GM23338 (cell line): ENCODE data around the gene MMP26. TPM values are rescaled to one million over a fixed set of nuclear protein-coding genes. Genes with fewer than 3 reads are reported as not detected.

Experiments used
- ATAC-seq: fragments of 200-7000 bp; cut with Tn5 transposase; 3 replicates; pipeline ENCODE4 v1.9.1; 2020
- DNase-seq: peaks from one replicate; pipeline ENCODE4 v3.0.0-alpha.2; 2015; ENCODE audit warnings: low spot score
- H2AFZ ChIP-seq: fragments of 200-600 bp; sonication (generic); 2 replicates; pipeline ENCODE4 v1.8.0; 2016; ENCODE audit warnings: antibody characterized with exemption, mild to moderate bottlenecking, moderate library complexity
- H3F3A ChIP-seq: fragments of 200-600 bp; sonication (generic); replicated peaks from 2 replicates; pipeline ENCODE4 v1.8.0; 2017; ENCODE audit warnings: antibody characterized with exemption, mixed run types, low read depth
- H3K27ac ChIP-seq: fragments of 200-600 bp; sonication (generic); 2 replicates; pipeline ENCODE4 v1.6.1; 2016; ENCODE audit warnings: low read depth
- H3K27me3 ChIP-seq: fragments of 200-600 bp; sonication (generic); 2 replicates; pipeline ENCODE4 v1.8.0; 2016; ENCODE audit warnings: mild to moderate bottlenecking, mixed run types, moderate library complexity; ENCODE audit not compliant: insufficient read depth
- H3K36me3 ChIP-seq: fragments of 200-600 bp; sonication (generic); 2 replicates; pipeline ENCODE4 v1.8.0; 2016; ENCODE audit warnings: mild to moderate bottlenecking; ENCODE audit not compliant: insufficient read depth
- H3K4me1 ChIP-seq: fragments of 200-600 bp; sonication (generic); 2 replicates; pipeline ENCODE4 v1.8.0; 2016; ENCODE audit warnings: mild to moderate bottlenecking, moderate library complexity; ENCODE audit not compliant: insufficient read depth
- H3K4me2 ChIP-seq: fragments of 200-600 bp; sonication (generic); 2 replicates; pipeline ENCODE4 v1.7.1; 2017; ENCODE audit warnings: mixed run types
- H3K4me3 ChIP-seq: fragments of 200-600 bp; sonication (generic); 2 replicates; pipeline ENCODE4 v1.6.1; 2016; ENCODE audit warnings: mixed run types
- H3K79me2 ChIP-seq: fragments of 200-600 bp; sonication (generic); replicated peaks from 2 replicates; pipeline ENCODE4 v1.8.0; 2017; ENCODE audit warnings: mild to moderate bottlenecking; ENCODE audit not compliant: insufficient read depth
- H3K9me2 ChIP-seq: fragments of 200-600 bp; sonication (generic); 2 replicates; pipeline ENCODE4 v1.8.0; 2017; ENCODE audit not compliant: insufficient read depth
- H4K20me1 ChIP-seq: fragments of 200-600 bp; sonication (generic); replicated peaks from 2 replicates; pipeline ENCODE4 v1.8.0; 2017; ENCODE audit warnings: mild to moderate bottlenecking; ENCODE audit not compliant: insufficient read depth
- H3K27ac Mint-ChIP-seq: 2 replicates; pipeline ENCODE4 v1.8.0; 2020; ENCODE audit warnings: inconsistent platforms, mild to moderate bottlenecking, moderate library complexity, mixed read lengths
- H3K27me3 Mint-ChIP-seq: 3 replicates; pipeline ENCODE4 v1.8.0; 2022; ENCODE audit warnings: low read depth, mild to moderate bottlenecking, moderate library complexity, mixed read lengths, inconsistent platforms; ENCODE audit not compliant: insufficient read depth, poor library complexity
- H3K36me3 Mint-ChIP-seq: 3 replicates; pipeline ENCODE4 v1.8.0; 2021; ENCODE audit warnings: low read depth, mild to moderate bottlenecking, inconsistent platforms, moderate library complexity, mixed read lengths
- H3K4me1 Mint-ChIP-seq: 3 replicates; pipeline ENCODE4 v1.8.0; 2020; ENCODE audit warnings: mild to moderate bottlenecking, inconsistent platforms, mixed read lengths
- H3K4me3 Mint-ChIP-seq: 3 replicates; pipeline ENCODE4 v1.8.0; 2021; ENCODE audit warnings: moderate library complexity, mild to moderate bottlenecking, inconsistent platforms, mixed read lengths
- H3K9me3 Mint-ChIP-seq: 3 replicates; pipeline ENCODE4 v1.8.0; 2020; ENCODE audit warnings: moderate library complexity, mild to moderate bottlenecking, inconsistent platforms, mixed read lengths
- CREB1 ChIP-seq: fragments of 250-450 bp; sonication (Bioruptor Pico); IDR thresholded peaks from 2 replicates; pipeline ENCODE4 v1.5.0; 2020; ENCODE audit warnings: low read depth, mild to moderate bottlenecking, moderate library complexity
- EZH2 ChIP-seq: fragments of 200-600 bp; sonication (generic); IDR thresholded peaks from one replicate; pipeline ENCODE4 v1.8.0; 2017; ENCODE audit warnings: antibody characterized with exemption, mild to moderate bottlenecking, low read depth; ENCODE audit not compliant: unreplicated experiment
- EZH2phosphoT487 ChIP-seq: fragments of 200-600 bp; sonication (generic); IDR thresholded peaks from one replicate; pipeline ENCODE4 v1.8.1; 2018; ENCODE audit warnings: antibody characterized with exemption; ENCODE audit not compliant: unreplicated experiment
- JUNB ChIP-seq: IDR thresholded peaks from one replicate; pipeline ENCODE4 v1.6.1; 2016; ENCODE audit warnings: antibody characterized with exemption; ENCODE audit not compliant: unreplicated experiment
- NANOG ChIP-seq: IDR thresholded peaks from 2 replicates; pipeline ENCODE4 v1.6.1; 2016; ENCODE audit warnings: antibody characterized with exemption, borderline replicate concordance
- POLR2AphosphoS5 ChIP-seq: IDR thresholded peaks from 2 replicates; pipeline ENCODE4 v1.6.1; 2016; ENCODE audit warnings: antibody characterized with exemption, low read depth
- STAT1 ChIP-seq: IDR thresholded peaks from one replicate; pipeline ENCODE4 v1.6.1; 2016; ENCODE audit warnings: antibody characterized with exemption; ENCODE audit not compliant: unreplicated experiment
- ZNF114 ChIP-seq: fragments of 250-450 bp; sonication (Bioruptor Pico); IDR thresholded peaks from 2 replicates; pipeline ENCODE4 v1.5.0; 2020; ENCODE audit warnings: mild to moderate bottlenecking, moderate library complexity
- ZNF331 ChIP-seq: fragments of 250-450 bp; sonication (Bioruptor Pico); IDR thresholded peaks from 2 replicates; pipeline ENCODE4 v1.5.0; 2020; ENCODE audit warnings: low read depth, mild to moderate bottlenecking, moderate library complexity
- long read RNA-seq: library from polyadenylated mRNA; unstranded; transcript quantifications from one replicate; pipeline ENCODE4 v2.0.0, GENCODE V29; 2020; ENCODE audit not compliant: unreplicated experiment
- polyA plus RNA-seq: library from polyadenylated mRNA; unstranded; fragments of >200 nt; fragmentation: Nextera tagmentation; extraction: Ambion mirVana; gene quantifications from 2 replicates; pipeline ENCODE4 v1.2.1, GENCODE V29; 2016
- total RNA-seq: library from RNA; depleted of rRNA; stranded (reverse); fragments of >200 nt; shearing (Covaris generic); gene quantifications from 2 replicates; pipeline ENCODE4 v1.2.3, GENCODE V29; 2014; rRNA removed
- TF ChIP-seq, protein P1 (sequence below): IDR thresholded peaks from one replicate; pipeline ENCODE4 v1.6.1; 2018; ENCODE audit warnings: antibody characterized with exemption; ENCODE audit not compliant: unreplicated experiment
- TF ChIP-seq, protein P2 (sequence below): IDR thresholded peaks from 2 replicates; pipeline ENCODE4 v1.6.1; 2016; ENCODE audit warnings: antibody characterized with exemption
- TF ChIP-seq, protein P3 (sequence below): fragments of 250-450 bp; sonication (Bioruptor Pico); IDR thresholded peaks from 2 replicates; pipeline ENCODE4 v1.5.0; 2020; ENCODE audit warnings: mild to moderate bottlenecking, moderate library complexity
- TF ChIP-seq, protein P4 (sequence below), 2 experiments: fragments of 200-600 bp in 1 of 2; sonication (generic) in 1 of 2; conservative IDR thresholded peaks; 2 replicates each; pipeline versions ENCODE4 v1.5.1 to v1.6.1; 2016 to 2017; ENCODE audit warnings: antibody characterized with exemption in 2 of 2, low read depth in 2 of 2, mild to moderate bottlenecking in 2 of 2, moderate library complexity in 1 of 2

Gene MMP26
- total RNA-seq (0.19 TPM in 1 of 2 replicates, not detected in the other), polyA plus RNA-seq (not detected in 2 replicates)
- long read RNA-seq, partial matches to known transcripts = 0 of 1 reads
- long read RNA-seq, other reads (novel, unspliced or antisense) = 1 of 1 reads

DNA sequence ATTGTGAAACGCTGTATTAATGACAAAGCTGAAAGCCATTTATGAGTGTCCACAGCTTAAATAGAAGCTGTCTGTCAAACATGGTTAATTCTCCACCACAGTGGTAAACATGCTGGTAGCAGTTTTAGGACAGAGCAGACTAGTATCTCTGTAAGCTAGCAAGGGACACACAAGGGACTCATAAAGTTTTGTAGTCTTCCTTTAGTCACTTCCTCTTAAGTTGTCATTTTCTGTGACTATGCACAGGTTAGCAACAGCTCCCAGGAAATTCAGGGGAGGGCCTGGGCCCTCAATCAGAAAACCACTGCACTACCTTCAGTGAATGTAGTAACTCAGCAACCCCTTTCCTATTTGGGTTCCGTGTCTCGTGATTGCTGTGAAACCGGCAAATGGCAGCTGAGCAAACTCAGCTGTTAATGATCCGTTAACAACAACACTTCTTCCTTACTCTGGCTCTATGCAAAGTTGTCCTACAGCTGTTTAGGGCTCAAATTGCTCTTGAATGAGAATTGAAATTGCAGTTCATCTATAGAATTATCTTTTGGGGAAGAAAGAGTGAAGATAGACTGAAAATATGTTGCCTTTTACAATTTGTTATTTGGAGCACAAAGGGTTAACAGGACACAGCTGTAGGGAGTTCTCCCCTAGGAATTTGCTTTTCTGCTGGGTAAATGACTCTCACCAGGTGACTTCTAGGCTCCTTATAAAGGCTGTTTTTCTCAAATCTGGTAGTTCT lies at the start of gene MMP26:
Gene MMP26, plus strand, starts transcription at position 731 of the 736 bp plus-strand sequence.
- Mint-ChIP-seq H3K4me1 (peaks cover 25% of the 10 kb centered on the region; the same call in 2 of the 3 replicates), H3K9me3 (no peaks in the 10 kb centered on the region), H3K4me3 (peak within 1 kb of the TSS; percentile 50), H3K27me3 (no peaks in the 10 kb centered on the region), H3K27ac (peak within 1 kb of the TSS; percentile 80), H3K36me3 (no peaks in the 10 kb centered on the region)
- no peaks in the 10 kb centered on the region for H3K79me2 ChIP-seq
- H4K20me1 ChIP-seq = no peaks in the 10 kb centered on the region
- H3K4me2 ChIP-seq = peak within 1 kb of the TSS; percentile 64
- H3K27me3 ChIP-seq = no peaks in the 10 kb centered on the region
- DNase-seq (peak; percentile 69), ATAC-seq (peak; percentile 92)
- H3K4me1 ChIP-seq = peaks cover 17% of the 10 kb centered on the region
- peak within 1 kb of the TSS; percentile 26; the same call in 1 of the 2 replicates for H3K4me3 ChIP-seq
- peak within 1 kb of the TSS; percentile 67 for H3K27ac ChIP-seq
- TF ChIP-seq, protein P1, sequence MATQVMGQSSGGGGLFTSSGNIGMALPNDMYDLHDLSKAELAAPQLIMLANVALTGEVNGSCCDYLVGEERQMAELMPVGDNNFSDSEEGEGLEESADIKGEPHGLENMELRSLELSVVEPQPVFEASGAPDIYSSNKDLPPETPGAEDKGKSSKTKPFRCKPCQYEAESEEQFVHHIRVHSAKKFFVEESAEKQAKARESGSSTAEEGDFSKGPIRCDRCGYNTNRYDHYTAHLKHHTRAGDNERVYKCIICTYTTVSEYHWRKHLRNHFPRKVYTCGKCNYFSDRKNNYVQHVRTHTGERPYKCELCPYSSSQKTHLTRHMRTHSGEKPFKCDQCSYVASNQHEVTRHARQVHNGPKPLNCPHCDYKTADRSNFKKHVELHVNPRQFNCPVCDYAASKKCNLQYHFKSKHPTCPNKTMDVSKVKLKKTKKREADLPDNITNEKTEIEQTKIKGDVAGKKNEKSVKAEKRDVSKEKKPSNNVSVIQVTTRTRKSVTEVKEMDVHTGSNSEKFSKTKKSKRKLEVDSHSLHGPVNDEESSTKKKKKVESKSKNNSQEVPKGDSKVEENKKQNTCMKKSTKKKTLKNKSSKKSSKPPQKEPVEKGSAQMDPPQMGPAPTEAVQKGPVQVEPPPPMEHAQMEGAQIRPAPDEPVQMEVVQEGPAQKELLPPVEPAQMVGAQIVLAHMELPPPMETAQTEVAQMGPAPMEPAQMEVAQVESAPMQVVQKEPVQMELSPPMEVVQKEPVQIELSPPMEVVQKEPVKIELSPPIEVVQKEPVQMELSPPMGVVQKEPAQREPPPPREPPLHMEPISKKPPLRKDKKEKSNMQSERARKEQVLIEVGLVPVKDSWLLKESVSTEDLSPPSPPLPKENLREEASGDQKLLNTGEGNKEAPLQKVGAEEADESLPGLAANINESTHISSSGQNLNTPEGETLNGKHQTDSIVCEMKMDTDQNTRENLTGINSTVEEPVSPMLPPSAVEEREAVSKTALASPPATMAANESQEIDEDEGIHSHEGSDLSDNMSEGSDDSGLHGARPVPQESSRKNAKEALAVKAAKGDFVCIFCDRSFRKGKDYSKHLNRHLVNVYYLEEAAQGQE = no peak
- TF ChIP-seq ZNF331 (CRISPR knock-in tag) = no peak
- TF ChIP-seq POLR2AphosphoS5 = no peak
- TF ChIP-seq, protein P2, sequence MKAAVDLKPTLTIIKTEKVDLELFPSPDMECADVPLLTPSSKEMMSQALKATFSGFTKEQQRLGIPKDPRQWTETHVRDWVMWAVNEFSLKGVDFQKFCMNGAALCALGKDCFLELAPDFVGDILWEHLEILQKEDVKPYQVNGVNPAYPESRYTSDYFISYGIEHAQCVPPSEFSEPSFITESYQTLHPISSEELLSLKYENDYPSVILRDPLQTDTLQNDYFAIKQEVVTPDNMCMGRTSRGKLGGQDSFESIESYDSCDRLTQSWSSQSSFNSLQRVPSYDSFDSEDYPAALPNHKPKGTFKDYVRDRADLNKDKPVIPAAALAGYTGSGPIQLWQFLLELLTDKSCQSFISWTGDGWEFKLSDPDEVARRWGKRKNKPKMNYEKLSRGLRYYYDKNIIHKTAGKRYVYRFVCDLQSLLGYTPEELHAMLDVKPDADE = no peak
- no peak for TF ChIP-seq ZNF114
- no peak for TF ChIP-seq EZH2
- no peak for TF ChIP-seq JUNB
- TF ChIP-seq NANOG = no peak
- TF ChIP-seq, protein P3, sequence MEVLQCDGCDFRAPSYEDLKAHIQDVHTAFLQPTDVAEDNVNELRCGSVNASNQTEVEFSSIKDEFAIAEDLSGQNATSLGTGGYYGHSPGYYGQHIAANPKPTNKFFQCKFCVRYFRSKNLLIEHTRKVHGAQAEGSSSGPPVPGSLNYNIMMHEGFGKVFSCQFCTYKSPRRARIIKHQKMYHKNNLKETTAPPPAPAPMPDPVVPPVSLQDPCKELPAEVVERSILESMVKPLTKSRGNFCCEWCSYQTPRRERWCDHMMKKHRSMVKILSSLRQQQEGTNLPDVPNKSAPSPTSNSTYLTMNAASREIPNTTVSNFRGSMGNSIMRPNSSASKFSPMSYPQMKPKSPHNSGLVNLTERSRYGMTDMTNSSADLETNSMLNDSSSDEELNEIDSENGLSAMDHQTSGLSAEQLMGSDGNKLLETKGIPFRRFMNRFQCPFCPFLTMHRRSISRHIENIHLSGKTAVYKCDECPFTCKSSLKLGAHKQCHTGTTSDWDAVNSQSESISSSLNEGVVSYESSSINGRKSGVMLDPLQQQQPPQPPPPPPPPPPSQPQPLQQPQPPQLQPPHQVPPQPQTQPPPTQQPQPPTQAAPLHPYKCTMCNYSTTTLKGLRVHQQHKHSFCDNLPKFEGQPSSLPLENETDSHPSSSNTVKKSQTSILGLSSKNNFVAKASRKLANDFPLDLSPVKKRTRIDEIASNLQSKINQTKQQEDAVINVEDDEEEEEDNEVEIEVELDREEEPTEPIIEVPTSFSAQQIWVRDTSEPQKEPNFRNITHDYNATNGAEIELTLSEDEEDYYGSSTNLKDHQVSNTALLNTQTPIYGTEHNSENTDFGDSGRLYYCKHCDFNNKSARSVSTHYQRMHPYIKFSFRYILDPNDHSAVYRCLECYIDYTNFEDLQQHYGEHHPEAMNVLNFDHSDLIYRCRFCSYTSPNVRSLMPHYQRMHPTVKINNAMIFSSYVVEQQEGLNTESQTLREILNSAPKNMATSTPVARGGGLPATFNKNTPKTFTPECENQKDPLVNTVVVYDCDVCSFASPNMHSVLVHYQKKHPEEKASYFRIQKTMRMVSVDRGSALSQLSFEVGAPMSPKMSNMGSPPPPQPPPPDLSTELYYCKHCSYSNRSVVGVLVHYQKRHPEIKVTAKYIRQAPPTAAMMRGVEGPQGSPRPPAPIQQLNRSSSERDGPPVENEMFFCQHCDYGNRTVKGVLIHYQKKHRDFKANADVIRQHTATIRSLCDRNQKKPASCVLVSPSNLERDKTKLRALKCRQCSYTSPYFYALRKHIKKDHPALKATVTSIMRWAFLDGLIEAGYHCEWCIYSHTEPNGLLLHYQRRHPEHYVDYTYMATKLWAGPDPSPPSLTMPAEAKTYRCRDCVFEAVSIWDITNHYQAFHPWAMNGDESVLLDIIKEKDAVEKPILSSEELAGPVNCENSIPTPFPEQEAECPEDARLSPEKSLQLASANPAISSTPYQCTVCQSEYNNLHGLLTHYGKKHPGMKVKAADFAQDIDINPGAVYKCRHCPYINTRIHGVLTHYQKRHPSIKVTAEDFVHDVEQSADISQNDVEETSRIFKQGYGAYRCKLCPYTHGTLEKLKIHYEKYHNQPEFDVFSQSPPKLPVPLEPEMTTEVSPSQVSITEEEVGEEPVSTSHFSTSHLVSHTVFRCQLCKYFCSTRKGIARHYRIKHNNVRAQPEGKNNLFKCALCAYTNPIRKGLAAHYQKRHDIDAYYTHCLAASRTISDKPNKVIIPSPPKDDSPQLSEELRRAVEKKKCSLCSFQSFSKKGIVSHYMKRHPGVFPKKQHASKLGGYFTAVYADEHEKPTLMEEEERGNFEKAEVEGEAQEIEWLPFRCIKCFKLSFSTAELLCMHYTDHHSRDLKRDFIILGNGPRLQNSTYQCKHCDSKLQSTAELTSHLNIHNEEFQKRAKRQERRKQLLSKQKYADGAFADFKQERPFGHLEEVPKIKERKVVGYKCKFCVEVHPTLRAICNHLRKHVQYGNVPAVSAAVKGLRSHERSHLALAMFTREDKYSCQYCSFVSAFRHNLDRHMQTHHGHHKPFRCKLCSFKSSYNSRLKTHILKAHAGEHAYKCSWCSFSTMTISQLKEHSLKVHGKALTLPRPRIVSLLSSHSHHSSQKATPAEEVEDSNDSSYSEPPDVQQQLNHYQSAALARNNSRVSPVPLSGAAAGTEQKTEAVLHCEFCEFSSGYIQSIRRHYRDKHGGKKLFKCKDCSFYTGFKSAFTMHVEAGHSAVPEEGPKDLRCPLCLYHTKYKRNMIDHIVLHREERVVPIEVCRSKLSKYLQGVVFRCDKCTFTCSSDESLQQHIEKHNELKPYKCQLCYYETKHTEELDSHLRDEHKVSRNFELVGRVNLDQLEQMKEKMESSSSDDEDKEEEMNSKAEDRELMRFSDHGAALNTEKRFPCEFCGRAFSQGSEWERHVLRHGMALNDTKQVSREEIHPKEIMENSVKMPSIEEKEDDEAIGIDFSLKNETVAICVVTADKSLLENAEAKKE = no peak
- no peak for TF ChIP-seq EZH2phosphoT487
- TF ChIP-seq, protein P4, sequence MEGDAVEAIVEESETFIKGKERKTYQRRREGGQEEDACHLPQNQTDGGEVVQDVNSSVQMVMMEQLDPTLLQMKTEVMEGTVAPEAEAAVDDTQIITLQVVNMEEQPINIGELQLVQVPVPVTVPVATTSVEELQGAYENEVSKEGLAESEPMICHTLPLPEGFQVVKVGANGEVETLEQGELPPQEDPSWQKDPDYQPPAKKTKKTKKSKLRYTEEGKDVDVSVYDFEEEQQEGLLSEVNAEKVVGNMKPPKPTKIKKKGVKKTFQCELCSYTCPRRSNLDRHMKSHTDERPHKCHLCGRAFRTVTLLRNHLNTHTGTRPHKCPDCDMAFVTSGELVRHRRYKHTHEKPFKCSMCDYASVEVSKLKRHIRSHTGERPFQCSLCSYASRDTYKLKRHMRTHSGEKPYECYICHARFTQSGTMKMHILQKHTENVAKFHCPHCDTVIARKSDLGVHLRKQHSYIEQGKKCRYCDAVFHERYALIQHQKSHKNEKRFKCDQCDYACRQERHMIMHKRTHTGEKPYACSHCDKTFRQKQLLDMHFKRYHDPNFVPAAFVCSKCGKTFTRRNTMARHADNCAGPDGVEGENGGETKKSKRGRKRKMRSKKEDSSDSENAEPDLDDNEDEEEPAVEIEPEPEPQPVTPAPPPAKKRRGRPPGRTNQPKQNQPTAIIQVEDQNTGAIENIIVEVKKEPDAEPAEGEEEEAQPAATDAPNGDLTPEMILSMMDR (conservative IDR thresholded peaks at IDR 0.05; ENCODE audit: low read depth in 2 of 2) = no peak
- no peak for TF ChIP-seq STAT1
- TF ChIP-seq CREB1 (CRISPR knock-in tag) = no peak
- no peaks in the 10 kb centered on the region for H3K36me3 ChIP-seq
- H2AFZ ChIP-seq = peak within 1 kb of the TSS; percentile 88
- no peaks in the 10 kb centered on the region for H3F3A ChIP-seq
- no peaks in the 10 kb centered on the region for H3K9me2 ChIP-seq
